Eye (tissue), 1 donor: ENCODE data around the gene CACNA1A.
A peak's percentile ranks its signal among the peaks of the same experiment; 100 is the strongest.
"Not testable (repeated sequence)": the region's sequence is repeated elsewhere in the genome, so short reads cannot be mapped to it uniquely, and the experiment has no call there.

Experiments used
- DNase-seq: peaks from one replicate; pipeline ENCODE4 v3.0.0-alpha.2; 2015

Gene CACNA1A

DNA sequence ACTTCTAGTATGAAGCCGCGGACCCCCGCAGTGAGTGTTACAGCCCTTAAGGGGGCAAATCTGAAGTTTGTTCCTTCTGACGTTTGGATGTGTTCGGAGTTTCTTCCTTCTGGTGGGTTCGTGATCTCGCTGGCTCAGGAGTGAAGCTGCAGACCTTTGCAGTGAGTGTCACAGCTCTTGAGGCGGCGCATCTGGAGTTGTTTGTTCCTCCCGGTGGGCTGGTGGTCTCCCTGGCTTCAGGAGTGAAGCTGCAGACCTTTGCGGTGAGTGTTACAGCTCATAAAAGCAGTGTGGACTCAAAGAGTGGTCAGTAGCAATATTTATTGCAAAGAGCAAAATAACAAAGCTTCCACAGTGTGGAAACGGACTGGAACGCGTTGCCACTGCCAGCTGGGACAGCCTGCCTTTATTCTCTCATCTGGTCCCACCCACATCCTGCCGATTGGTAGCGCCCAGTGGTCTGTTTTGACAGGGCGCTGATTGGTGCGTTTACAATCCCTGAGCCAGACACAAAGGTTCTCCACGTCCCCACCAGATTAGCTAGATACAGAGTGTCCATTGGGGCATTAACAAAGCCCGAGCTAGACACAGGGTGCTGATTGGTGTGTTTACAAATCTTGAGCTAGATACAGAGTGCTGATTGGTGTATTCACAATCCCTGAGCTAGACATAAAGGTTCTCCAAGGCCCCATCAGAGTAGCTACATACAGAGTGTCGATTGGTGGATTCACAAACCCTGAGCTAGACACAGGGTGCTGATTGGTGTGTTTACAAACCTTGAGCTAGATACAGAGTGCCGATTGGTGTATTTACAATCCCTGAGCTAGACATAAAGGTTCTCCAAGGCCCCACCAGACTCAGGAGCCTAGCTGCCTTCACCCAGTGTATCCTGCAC, 320.3 kb downstream of the CACNA1A start:
- not testable (repeated sequence) for DNase-seq

DNA sequence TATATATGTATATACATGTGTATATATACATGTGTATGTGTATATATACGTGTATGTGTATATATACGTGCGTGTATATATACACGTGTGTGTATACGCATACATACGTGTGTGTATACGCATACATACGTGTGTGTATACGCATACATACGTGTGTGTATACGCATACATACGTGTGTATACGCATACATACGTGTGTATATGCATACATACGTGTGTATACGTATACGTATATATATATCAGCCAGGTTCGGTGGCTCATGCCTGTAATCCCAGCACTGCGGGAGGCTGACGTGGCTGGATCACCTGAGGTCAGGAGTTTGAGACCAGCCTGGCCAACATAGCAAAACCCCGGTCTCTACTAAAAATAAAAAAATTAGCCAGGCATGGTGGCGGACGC, 321.4 kb downstream of the CACNA1A start:
- DNase-seq, result not testable (repeated sequence)

DNA sequence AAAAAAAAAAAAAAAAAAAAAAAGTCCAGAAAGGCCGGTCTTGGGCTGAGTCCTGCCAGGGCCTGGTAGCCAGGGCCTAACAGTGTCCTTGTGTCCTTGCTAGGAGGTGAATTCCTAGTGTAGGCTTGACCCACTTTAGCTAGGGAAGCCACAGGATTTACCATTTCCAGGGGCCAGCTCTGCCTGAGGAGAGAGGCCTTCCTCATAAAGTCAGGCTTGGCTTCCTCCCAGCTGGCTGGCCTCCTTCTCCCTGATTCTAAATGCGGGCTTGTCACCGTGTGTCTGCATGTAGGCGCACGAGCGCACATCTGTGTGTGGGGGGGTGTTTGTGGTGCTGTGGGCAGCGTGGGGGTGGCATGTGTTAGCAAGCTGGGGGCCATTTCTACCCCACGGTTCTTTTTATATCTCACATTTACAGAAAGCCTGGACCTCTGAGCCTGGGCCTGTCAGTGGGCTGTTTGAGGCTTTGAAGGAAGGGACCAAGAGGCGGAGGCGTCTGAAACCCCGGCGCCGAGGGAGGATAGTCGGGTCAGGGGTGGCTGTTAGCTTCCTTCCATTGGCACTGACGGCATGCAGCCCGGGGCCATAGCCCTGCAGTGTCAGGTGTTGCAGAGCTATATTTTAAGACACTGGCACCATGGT, 324.4 kb downstream of the CACNA1A start:
- peak; percentile 66 for DNase-seq

DNA sequence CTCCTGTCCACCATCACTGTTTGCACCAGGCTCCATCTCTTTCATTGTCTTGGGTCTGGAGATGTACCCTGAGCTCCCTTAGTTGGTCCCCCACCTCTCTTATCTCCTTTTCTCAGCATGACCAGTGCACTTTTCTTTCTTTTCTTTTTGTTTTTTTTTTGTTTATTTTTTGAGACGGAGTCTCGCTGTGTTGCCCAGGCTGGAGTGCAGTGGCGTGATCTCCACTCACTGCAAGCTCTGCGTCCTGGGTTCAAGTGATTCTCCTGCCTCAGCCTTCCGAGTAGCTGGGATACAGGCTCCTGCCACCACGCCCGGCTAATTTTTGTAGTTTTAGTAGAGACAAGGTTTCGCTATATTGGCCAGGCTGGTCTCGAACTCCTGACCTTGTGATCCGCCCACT, 328.0 kb downstream of the CACNA1A start:
- DNase-seq, result not testable (repeated sequence)

DNA sequence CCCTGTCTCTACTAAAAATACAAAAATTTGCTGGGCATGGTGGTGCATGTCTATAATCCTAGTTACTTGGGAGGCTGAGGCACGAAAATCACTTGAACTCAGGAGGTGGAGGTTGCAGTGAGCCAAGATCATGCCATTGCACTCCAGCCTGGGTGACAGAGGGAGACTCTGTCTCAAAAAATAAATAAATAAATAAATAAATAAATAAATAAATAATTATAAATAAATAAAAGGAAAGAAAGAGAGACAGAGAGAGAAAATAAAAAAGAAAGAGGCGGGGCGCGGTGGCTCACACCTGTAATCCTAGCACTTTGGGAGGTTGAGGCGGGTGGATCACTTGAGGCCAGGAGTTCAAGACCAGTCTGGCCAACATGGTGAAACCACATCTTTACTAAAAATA, 328.7 kb downstream of the CACNA1A start:
- DNase-seq, result not testable (repeated sequence)

DNA sequence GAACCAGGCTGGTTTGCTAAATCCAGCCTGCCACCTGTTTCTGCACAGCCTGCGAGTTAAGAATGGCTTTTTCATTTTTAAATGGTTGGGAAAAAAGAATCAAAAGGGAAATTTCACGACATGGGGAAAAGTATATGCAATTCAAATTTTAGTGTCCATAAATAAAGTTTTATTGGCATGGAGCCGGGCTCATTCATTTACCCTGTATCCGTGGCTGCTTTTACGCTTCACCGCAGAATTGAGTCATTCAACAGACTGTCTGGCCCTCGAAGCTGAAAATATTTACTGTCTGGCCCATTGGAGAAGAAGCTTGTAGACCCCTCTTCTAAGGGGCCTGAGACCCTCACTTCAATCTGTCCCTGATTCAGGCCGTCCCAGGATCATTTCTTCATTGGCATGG, 329.9 kb downstream of the CACNA1A start:
- no peak for DNase-seq

DNA sequence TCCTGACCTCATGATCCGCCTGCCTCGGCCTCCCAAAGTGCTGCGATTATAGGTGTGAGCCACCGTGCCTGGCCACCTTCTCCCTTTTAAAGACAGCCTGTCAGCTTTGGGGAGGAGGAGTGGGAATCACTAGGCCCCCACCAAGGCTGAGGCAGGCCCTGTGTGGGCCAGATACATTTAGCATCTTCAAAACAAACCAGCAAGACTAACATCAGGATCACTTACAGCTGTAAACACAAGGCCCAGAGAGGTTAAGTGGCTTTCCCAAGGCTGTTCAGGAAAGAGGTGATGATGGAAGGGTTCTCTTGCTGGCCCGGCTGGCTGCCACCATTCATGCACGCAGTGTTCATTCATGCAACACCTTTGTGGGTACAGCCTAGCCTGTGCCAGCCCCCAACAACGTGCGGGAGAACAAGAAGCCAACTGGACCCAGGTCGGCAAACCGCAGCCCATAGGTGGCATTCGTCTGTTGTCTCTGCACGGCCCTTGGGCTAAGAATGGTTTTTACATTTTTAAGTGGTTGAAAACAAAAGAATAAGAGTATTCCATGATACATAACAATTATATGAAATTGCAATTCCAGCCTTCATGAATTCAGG, 333.0 kb downstream of the CACNA1A start:
- DNase-seq, result no peak

DNA sequence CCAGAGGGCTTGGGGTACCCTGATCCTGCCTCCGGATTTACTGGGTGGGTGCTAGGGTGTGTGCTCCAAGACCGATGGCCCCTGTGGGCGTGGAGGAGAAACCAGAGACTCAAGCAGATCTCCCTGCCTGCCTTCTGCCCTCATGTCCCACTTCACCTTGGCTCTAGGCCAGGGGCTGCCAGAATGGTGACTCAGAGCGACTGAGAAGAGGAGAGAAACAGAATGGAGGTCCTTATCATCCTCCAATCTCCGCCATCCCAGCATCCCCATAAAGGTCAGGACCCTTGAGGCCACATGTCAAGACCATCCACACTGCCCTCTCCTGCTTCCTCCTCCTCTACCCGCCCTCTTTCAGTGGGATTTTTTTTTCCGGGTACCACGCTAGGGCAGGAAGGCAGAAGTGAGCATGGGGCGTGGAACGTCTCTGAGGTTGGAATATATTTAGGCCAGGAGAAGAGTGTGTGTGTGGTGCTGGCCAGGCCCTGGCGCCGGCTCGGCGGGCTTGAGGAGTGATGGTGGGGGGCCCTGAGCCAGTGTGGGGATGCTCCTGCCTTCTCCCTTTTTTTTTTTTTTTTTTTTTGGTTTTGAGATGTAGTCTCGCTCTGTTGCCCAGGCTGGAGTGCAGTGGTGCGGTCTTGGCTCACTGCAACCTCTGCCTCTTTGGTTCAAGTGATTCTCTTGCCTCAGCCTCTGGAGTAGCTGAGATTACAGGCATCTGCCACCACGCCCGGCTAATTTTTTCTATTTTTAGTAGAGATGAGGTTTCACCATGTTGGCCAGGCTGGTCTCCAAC, 333.7 kb downstream of the CACNA1A start:
- peak; percentile 24 for DNase-seq

DNA sequence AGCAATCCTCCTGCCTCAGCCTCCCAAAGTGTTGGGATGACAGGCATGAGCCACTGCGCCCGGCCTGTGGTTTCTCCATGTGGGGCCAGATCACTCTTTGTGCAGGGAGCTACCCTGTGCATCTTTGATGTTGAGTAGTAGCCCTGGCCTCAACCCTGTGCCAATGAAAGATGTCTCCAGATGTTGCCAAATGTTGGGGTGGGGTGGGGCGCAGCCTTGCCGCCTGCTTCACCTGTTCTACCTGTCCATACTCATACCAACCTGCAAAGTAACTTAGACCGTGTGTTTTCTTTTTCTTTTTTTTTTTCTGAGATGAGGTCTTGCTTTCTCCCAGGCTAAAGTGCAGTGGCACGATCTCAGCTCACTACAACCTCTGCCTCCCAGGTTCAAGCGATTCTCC, 335.1 kb downstream of the CACNA1A start:
- no peak for DNase-seq

DNA sequence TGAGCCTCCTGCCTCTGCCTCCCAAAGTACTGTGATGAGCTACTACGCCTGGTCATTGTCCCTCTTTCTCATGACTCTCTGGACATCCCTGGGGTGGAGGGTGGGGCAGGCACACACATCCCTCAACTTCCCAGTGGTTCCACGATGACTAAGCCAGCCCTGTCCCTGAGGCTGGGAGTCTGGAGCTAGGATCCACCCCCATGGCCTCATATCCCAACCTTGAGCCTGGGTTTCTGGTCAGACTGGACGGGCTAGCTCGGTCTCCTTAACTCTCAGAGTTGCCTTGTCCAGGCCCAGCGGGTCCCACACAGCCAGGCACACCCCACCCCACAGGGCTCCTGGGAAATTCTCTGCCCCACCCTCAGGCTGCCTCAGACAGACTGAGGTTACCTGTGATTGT, 336.5 kb downstream of the CACNA1A start:
- DNase-seq, result no peak

DNA sequence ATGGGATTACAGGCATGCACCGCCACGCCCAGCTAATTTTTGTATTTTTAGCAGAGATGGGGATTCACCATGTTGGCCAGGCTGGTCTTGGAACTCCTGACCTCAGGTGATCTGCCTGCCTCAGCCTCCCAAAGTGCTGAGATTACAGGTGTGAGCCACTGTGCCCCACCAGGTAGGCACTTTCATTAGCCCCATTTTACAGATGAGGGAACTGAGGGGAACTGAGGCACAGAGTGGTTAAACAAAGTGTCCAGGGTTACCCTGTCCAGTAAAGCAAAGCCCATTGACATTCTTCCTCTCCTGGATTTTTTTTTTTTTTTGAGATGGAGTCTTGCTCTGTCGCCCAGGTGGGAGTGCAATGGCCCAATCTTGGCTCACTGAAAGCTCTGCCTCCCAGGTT, 340.1 kb downstream of the CACNA1A start:
- not testable (repeated sequence) for DNase-seq

DNA sequence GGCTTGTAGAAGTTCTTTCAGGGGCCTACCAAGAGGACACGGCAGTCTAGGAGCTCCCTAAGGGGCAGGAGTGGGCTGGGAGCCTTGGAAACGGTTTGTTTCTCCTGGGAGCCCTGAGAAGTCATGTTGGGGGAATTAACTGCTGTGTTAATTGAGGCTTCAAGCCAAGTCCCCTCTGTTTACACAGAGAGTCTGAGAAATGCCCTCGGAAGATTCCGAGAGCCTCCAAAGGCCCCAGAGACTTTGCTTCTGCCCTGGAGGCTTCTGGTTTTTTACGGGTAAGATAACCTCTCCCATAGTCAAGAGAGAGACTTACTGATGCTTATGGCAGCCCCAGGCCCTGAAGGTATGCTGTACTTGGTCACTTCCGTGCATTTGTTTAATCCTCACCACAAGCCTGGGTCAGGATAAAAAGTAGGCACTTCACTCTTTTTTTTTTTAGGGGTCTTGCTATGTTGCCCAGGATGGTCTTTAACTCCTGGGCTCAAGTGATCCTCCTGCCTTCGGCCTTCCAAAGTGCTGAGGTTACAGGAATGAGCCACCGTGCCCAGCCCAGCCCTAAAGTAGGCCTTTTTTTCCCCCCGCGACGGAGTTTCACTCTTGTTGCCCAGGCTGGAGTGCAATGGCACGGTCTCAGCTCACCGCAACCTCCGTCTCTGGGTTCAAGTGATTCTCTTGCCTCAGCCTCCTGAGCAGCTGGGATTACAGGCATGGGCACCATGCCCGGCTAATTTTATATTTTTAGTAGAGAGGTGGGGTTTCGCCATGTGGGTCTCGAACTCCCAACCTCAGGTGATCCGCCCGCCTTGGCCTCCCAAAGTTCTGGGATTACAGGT, 340.9 kb downstream of the CACNA1A start:
- DNase-seq, result no peak

DNA sequence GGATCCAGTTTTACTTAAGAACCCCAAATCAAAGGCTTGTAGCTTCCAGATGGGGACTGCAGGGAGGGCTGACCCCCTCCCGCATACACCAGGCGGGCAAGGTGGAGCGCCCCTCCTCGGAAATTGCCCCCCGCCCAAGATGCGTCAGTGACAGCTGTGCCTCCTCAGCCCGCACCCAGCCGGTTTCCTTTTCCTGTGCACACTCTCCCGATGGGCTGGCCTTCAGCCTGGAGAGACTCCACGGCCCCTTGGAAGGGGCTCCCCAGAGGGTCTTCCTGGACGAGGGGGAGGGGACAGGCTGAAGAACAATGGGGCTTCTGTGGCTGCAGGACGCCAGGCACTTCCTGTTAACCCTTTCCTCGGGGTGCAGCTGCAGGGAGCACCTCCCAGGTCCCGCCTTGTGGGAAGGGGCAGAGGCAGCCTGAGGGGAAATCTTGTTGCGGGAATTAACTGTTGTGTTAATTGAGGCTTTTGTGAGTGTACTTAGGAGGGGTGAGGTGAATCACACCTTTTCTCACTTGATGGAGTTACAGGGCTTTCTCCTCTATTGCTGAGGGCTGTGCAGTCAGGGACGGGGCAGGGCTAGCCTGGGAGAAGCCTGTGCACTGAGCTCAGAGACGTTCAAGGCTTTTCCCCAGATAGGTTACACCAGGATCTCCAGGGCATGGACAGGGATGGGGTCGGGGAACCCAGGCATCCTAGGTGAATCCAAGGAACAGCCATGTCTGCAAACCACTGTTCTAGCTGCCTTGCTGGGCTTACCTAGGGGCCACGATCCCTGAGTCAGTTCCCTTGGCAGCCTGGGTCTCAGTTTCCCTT, 341.7 kb downstream of the CACNA1A start:
- DNase-seq, result peak; percentile 97

DNA sequence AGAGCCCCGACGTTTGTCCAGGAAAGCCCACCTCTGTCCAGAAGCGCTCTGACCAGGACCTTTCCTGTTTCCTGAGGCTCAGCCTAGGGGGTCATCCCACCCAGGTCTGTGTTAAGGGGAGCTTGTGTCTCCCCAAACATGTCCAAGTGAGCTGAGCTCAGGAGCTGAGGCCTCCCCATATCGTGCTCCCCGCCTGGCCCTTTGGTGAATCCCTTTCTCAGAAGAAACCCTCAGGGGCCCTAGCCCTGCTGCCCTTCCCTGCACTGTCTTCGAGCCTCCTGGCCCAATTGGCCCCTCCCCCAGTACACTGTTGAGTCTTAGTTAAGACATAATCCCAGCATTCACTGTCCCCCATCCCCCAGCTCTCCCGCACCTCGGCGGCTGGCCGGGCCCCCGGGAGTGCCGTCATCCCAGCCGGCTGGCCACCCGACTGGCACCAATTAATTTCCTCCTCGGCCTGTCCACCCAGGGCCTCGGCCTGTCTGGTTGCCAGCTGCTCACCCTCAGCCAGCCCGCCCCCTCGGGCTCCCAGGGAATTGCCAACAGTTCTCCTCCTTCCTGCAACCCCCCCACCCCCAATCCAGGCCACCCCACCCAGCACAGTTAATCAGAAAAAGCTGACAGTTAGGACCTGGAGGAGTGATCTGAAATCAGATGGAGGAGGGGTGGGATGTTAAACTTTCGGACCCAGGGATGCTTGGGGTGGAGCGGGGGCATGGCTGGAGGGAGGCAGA, 342.5 kb downstream of the CACNA1A start:
- DNase-seq, result peak; percentile 94

DNA sequence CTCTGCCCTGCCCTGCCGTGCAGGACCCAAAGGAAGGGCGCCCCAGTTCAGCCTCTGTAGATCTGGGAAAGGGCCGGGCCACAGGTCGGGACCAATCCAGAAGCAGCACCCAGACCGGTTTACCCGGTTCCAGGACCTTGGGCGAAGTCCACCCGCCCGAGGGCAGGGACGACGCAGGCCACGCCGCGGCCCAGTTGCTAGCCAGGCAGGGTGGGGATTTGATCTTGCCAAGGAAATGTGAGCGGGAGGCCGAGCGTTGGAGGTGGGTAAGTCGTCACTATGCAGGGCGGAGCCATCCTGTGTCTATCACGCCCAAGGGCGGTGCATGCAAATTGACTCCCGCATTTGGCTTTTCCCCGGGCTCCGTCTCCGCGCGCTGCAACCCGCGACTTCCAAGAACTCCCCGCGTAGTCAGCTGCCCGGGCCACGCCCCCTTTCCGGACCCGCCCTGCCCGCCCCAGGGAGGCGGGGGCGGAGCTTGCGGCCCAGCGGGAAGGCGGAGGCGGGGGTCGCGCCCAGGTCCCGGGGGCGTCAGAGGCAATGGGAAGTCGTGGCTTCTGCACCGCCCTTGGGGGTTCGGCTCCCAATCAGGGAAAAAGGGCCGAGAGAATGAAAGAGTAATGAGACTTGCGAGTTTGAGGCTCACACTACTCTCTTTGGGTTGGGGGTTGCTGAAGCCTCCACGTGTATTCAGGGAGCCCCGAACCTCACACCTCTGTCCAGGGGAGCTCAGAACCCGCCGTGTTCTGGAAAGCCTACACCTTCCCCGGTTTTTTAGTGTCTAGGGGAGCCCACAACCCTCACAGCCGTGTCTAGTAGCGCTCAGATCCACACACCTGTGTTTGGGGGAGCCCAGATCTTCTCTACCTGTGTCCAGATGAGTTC, 343.3 kb downstream of the CACNA1A start:
- DNase-seq, result peak; percentile 96

DNA sequence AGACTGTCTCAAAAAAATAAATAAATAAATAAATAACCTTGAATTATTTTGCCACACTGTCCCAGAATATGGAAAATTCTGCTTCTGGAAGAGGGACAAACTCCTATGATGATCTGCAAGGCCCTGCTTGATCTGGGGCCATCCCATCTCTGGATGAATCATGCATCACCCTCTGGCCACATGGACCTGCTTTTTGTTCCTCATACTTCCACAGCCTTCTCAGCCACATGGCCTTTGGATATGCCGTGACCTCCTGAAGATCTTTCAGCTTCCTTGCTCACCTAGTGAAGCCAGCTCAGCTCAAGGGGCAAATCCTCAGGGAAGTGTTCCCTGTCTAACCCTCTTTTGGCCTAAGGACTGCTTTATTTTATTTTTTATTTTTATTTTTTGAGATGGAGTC, 345.7 kb downstream of the CACNA1A start:
- DNase-seq, result no peak

DNA sequence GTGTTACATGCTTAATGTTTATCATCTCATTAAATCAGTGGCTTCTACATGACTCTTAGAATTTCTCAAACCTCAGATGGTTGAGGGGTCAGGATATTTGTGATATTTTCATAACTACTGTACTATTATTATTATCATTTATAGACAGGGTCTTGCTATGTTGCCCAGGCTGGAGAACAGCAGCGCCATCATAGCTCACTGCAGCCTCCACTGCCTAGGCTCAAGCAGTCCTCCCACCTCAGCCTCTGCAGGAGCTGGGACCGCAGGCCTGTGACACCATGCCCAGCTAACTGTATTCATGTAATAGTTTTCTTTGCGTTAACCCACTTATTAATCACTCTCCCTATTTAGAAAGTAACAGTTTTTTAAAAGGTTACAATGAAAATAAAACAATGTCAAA, 346.6 kb downstream of the CACNA1A start:
- no peak for DNase-seq
